Psoas muscle (tissue), 8 donors: Measurements from ENCODE around the gene ATP23. TPM values are rescaled to one million over a fixed set of nuclear protein-coding genes. Genes with fewer than 3 reads are reported as not detected.

Source experiments
- ATAC-seq, 4 donors: fragments of 200-7000 bp; cut with Tn5 transposase; one replicate each; pipeline ENCODE4 v1.9.1; 2020; ENCODE audit warnings: moderate library complexity in 3 of 4, mild to moderate bottlenecking in 2 of 4
- DNase-seq, 2 donors: peaks; one replicate each; pipeline ENCODE4 v3.0.0-alpha.2; 2020
- H3K27ac ChIP-seq: fragments of 200-600 bp; one replicate; pipeline ENCODE4 v1.8.0; 2022
- H3K27me3 ChIP-seq, 3 donors: fragments of 200-600 bp in 1 of 3; one replicate each; pipeline versions ENCODE4 v1.6.1 to v1.8.0; 2013 to 2022; ENCODE audit warnings: low read length in 2 of 3, mild to moderate bottlenecking in 2 of 3, moderate library complexity in 1 of 3; ENCODE audit not compliant: insufficient read depth in 3 of 3
- H3K36me3 ChIP-seq, 2 donors: fragments of 200-600 bp in 1 of 2; one replicate each; pipeline versions ENCODE4 v1.6.1 to v1.8.0; 2013 to 2022; ENCODE audit warnings: low read depth in 1 of 2, mild to moderate bottlenecking in 1 of 2, moderate library complexity in 1 of 2; ENCODE audit not compliant: insufficient read depth in 1 of 2
- H3K4me1 ChIP-seq: fragments of 200-600 bp; one replicate; pipeline ENCODE4 v1.8.0; 2022
- H3K4me3 ChIP-seq: fragments of 200-600 bp; one replicate; pipeline ENCODE4 v1.8.0; 2022; ENCODE audit warnings: mild to moderate bottlenecking
- H3K9me3 ChIP-seq: fragments of 200-600 bp; one replicate; pipeline ENCODE4 v1.8.0; 2022
- WGBS, 3 donors: extraction: QIAGEN DNeasy Blood & Tissue Kit; methylation state at CpG; one replicate each; pipeline versions ENCODE4 v1.1.6 to v1.1.7; 2013; 5-methylcytosine and 5-hydroxymethylcytosine counted together
- intact Hi-C, 2 donors: fragments of 100-400 bp; cut with DNase I; formaldehyde crosslinking; loops; one replicate each; pipeline versions ENCODE4 v1.11.0 to v1.14.2; 2022
- polyA plus RNA-seq, 3 donors: library from polyadenylated mRNA; stranded (reverse); fragments of 200-250 nt; gene quantifications; one replicate each; pipeline ENCODE4 v1.2.3, GENCODE V29; 2013
- total RNA-seq, 4 donors: library from RNA; stranded (reverse); fragmentation: NEBNext Ultra II Directional in 2 of 4; extraction: Animal tissue kit (Norgen Biotek cat#: 25700) in 2 of 4; gene quantifications; one replicate each; pipeline versions ENCODE4 v1.2.1 to v1.2.4, GENCODE V29; 2021 to 2023
- TF ChIP-seq, protein P1 (sequence below): fragments of 200-600 bp; IDR thresholded peaks from one replicate; pipeline ENCODE4 v1.8.0; 2022; ENCODE audit warnings: antibody characterized with exemption
- donor health status: healthy with polysubstance abuse.
- donor health status: DM: no; HTN: no; CAD: no; lungs with moderate emphysema.
- donor health status: Bipolar disorder and iron deficiency.
- donor health status: healthy.
- donor health status: DM: yes; HTN: yes; CAD: no.
- donor health status: DM: no; HTN: no; CAD: no.
- donor health status: DM: no; HTN: no; CAD: no.
- donor health status: DM: yes; HTN: yes; CAD: no.

The ATP23 gene
- total and polyA plus RNA-seq, 7 donors, result 6.3 to 28.8 (median 8.7) TPM

DNA sequence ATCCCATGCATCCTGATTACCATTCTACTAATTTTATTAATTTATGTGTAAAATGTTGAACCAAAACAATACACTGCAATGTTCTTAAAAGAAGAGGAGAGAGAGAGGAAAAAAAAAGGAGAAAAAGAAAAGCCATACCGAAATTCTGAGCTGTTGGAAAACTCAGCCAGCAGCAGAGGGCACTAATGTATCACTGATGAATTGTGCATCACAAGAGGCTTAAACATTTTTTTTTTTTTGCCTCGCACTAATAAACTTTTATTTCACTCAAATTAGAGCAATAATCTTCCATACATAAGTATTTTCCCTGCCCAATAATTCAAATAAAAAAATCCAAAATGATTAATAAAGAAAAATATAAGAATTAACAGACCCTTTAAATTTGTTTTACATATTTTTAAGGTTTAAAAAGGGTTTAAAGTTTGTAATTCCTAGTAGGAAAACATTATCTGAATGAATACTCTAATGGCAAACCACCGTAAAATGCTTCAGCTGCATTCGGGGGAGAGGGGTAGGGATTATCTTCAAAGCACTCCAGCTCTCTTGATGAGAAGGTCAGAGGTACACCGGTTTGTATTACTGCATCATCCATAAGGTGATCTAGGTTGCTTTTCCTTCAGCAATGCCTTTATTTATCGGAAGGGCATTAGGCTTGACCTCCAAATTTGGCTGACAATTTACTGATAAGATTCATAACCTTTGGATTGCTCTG lies 41.9 kb downstream of the ATP23 start:
- Histone ChIP-seq H3K9me3 (no peaks in the 10 kb centered on the region), H3K27me3 (no peaks in the 10 kb centered on the region), H3K4me1 (peaks cover 5% of the 10 kb centered on the region), H3K4me3 (no peak overlapping the region), H3K27ac (no peak overlapping the region), H3K36me3 (no peaks in the 10 kb centered on the region)
- DNase-seq (no peak), ATAC-seq (peak in 1 of 4 donors; percentile 66)
- intact Hi-C loops, result loop anchor here (5.0 kb wide), 3 partner anchors 364 to 1169 kb away; no protein-coding TSS in a partner anchor
- TF ChIP-seq, protein P1, sequence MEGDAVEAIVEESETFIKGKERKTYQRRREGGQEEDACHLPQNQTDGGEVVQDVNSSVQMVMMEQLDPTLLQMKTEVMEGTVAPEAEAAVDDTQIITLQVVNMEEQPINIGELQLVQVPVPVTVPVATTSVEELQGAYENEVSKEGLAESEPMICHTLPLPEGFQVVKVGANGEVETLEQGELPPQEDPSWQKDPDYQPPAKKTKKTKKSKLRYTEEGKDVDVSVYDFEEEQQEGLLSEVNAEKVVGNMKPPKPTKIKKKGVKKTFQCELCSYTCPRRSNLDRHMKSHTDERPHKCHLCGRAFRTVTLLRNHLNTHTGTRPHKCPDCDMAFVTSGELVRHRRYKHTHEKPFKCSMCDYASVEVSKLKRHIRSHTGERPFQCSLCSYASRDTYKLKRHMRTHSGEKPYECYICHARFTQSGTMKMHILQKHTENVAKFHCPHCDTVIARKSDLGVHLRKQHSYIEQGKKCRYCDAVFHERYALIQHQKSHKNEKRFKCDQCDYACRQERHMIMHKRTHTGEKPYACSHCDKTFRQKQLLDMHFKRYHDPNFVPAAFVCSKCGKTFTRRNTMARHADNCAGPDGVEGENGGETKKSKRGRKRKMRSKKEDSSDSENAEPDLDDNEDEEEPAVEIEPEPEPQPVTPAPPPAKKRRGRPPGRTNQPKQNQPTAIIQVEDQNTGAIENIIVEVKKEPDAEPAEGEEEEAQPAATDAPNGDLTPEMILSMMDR, result peak; percentile 74
- 28 to 31% (median 30%) methylated on average over 6 of the region's 6 CpGs for WGBS, 3 donors

DNA sequence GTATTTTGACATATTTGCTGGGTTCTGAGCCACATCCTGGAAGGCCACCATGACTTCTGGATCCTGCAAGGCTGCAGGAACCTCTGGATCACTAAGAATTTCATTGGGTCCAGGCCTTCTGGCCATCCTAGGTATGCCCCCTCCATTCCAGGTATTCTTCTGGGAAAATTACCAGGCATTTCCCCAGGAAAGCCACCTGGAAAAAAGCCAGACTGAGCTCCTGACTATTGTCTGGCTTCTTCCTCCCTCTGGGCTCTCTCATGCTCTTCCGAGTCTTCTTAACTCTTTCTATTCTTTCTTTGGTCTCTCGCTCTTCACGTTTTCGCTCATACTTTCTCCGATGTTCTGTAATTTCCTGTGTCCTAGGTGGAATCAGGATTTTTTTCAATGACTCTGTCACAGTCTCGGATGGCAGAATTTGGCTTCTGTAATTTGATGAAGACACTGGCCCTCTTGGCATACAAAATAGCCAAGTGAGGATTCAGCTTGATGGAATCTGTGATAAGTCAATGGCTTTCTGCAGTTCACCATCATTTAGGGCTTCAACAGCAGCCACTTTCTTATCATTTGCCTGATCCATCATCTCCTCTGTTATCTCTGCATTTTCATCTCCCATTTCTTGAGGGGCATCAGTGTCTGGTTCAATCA lies 42.6 kb downstream of the ATP23 start:
- intact Hi-C loops, result loop anchor here (5.0 kb wide), 3 partner anchors 363 to 1168 kb away; no protein-coding TSS in a partner anchor

DNA sequence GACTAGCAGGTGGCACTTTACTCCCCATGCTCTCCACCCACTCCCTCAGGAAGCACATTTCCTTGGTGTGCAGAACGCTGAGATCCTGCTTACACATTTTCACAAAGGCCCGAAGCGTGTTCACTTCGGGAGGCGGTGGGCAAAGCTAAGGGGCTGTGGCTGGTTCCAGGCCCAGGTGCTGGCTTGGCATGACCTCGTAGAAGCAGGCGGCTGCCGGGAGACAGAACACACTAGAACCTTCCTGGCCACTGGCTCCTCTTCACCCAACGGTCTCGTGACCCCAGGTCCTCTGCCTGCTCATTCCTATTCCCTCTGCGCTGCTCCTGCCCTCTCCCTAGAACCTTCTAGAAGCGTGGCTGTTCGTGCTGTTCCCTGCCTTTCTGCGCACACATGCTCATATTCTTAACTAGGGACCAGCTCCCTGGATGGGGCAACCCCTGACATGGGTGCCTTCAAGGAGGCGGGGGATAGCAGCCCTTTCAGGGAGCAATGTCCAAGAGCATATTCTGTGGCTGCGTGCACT lies 43.3 kb downstream of the ATP23 start:
- Histone ChIP-seq H3K9me3 (no peaks in the 10 kb centered on the region), H3K27me3 (no peaks in the 10 kb centered on the region), H3K36me3 (no peaks in the 10 kb centered on the region), H3K27ac (no peak overlapping the region), H3K4me1 (peaks cover 5% of the 10 kb centered on the region), H3K4me3 (no peak overlapping the region)
- 84 to 91% (median 85%) methylated on average over 16 of the region's 16 CpGs for WGBS, 3 donors
- TF ChIP-seq, protein P1, result no peak
- DNase-seq (no peak), ATAC-seq (no peak)
- intact Hi-C loops, result loop anchor here (5.0 kb wide), 3 partner anchors 363 to 1168 kb away; no protein-coding TSS in a partner anchor

More for the DNA sequence above, 42.6 kb downstream of the ATP23 start:
- H3K36me3 ChIP-seq, result no peaks in the 10 kb centered on the region
- TF ChIP-seq, protein P1, result no peak
- peaks cover 5% of the 10 kb centered on the region for H3K4me1 ChIP-seq
- DNase-seq, result no peak
- H3K9me3 ChIP-seq, result no peaks in the 10 kb centered on the region
- no peak overlapping the region for H3K27ac ChIP-seq
- H3K27me3 ChIP-seq, result no peaks in the 10 kb centered on the region
- no peak overlapping the region for H3K4me3 ChIP-seq
- ATAC-seq, result no peak
- WGBS, 3 donors, result 64 to 75% (median 73%) methylated on average over 6 of the region's 6 CpGs

DNA sequence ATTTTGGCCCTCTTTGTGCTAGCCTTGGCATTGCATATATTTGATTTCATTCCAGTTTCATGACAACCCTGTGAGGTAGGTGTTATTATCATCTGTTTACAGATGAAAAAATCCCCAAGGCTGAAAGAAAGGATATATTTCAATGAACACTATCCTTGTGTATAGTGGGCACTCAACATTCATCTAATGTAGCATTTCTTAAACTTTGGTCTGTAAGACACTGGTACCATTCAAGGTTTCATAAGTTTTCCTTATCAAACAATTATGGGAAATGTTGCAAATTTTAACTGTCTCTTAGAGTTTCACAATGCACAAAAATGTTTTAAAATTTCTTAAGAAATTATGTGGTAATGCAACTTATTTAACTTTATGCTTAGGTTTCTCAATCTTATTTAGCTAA lies 44.3 kb downstream of the ATP23 start:
- Histone ChIP-seq H3K27me3 (no peaks in the 10 kb centered on the region), H3K9me3 (no peaks in the 10 kb centered on the region), H3K4me3 (no peak overlapping the region), H3K4me1 (peaks cover 5% of the 10 kb centered on the region), H3K36me3 (no peaks in the 10 kb centered on the region), H3K27ac (no peak overlapping the region)
- ATAC-seq (no peak), DNase-seq (no peak)
- intact Hi-C loops, result no loop called here
- TF ChIP-seq, protein P1, result no peak
